Nephron progenitor cell (in vitro differentiated cells): ENCODE measurements around the gene GDE1.

ENCODE experiments used
- DNase-seq: peaks from one replicate; pipeline ENCODE4 v3.0.0; 2021
- H3K27ac Mint-ChIP-seq: 2 replicates; pipeline ENCODE4 v1.8.0; 2021; ENCODE audit warnings: mild to moderate bottlenecking, moderate library complexity, mixed read lengths
- H3K27me3 Mint-ChIP-seq: 2 replicates; pipeline ENCODE4 v1.8.0; 2021; ENCODE audit warnings: mild to moderate bottlenecking, low read depth, mixed read lengths; ENCODE audit not compliant: poor library complexity
- H3K36me3 Mint-ChIP-seq: 2 replicates; pipeline ENCODE4 v1.8.0; 2021; ENCODE audit warnings: low read depth, mixed read lengths
- H3K4me1 Mint-ChIP-seq: 2 replicates; pipeline ENCODE4 v1.8.0; 2021; ENCODE audit warnings: mixed read lengths
- H3K4me3 Mint-ChIP-seq: 2 replicates; pipeline ENCODE4 v1.8.0; 2021; ENCODE audit warnings: mild to moderate bottlenecking, moderate library complexity, mixed read lengths
- H3K9me3 Mint-ChIP-seq: 2 replicates; pipeline ENCODE4 v1.8.0; 2021; ENCODE audit warnings: mild to moderate bottlenecking, moderate library complexity, mixed read lengths
- CTCF ChIP-seq: fragments of 200-600 bp; sonication (generic); IDR thresholded peaks from 2 replicates; pipeline ENCODE4 v1.5.0; 2021; ENCODE audit warnings: antibody characterized with exemption

GDE1 gene

GRCh38 chr16:19482291-19482690 is 39.6 kb downstream of the GDE1 start:
- H3K27ac Mint-ChIP-seq, result no peak overlapping the region
- no peak for TF ChIP-seq CTCF
- peaks cover 3% of the 10 kb centered on the region for H3K27me3 Mint-ChIP-seq
- no peaks in the 10 kb centered on the region for H3K36me3 Mint-ChIP-seq
- no peaks in the 10 kb centered on the region for H3K4me1 Mint-ChIP-seq
- H3K9me3 Mint-ChIP-seq, result no peaks in the 10 kb centered on the region
- DNase-seq, result no peak
- no peak overlapping the region for H3K4me3 Mint-ChIP-seq

GRCh38 chr16:19481769-19482168 is 40.1 kb downstream of the GDE1 start:
- TF ChIP-seq CTCF, result no peak
- no peak for DNase-seq
- H3K9me3 Mint-ChIP-seq, result no peaks in the 10 kb centered on the region

GRCh38 chr16:19481296-19481695 is 40.6 kb downstream of the GDE1 start:
- no peaks in the 10 kb centered on the region for H3K4me1 Mint-ChIP-seq
- H3K27me3 Mint-ChIP-seq, result peaks cover 3% of the 10 kb centered on the region
- no peak overlapping the region for H3K4me3 Mint-ChIP-seq
- TF ChIP-seq CTCF, result no peak
- H3K9me3 Mint-ChIP-seq, result no peaks in the 10 kb centered on the region
- no peaks in the 10 kb centered on the region for H3K36me3 Mint-ChIP-seq
- no peak for DNase-seq
- no peak overlapping the region for H3K27ac Mint-ChIP-seq

More at GRCh38 chr16:19481769-19482168, 40.1 kb downstream of the GDE1 start:
- no peaks in the 10 kb centered on the region for H3K4me1 Mint-ChIP-seq
- no peaks in the 10 kb centered on the region for H3K36me3 Mint-ChIP-seq
- peaks cover 3% of the 10 kb centered on the region for H3K27me3 Mint-ChIP-seq
- H3K27ac Mint-ChIP-seq, result no peak overlapping the region
- no peak overlapping the region for H3K4me3 Mint-ChIP-seq

GRCh38 chr16:19479302-19479721 is 42.6 kb downstream of the GDE1 start:
- H3K4me1 Mint-ChIP-seq, result no peaks in the 10 kb centered on the region
- H3K27ac Mint-ChIP-seq, result peak overlapping the region; percentile 75
- H3K4me3 Mint-ChIP-seq, result no peak overlapping the region
- TF ChIP-seq CTCF, result no peak
- H3K9me3 Mint-ChIP-seq, result no peaks in the 10 kb centered on the region
- DNase-seq, result no peak
- H3K27me3 Mint-ChIP-seq, result peaks cover 9% of the 10 kb centered on the region
- H3K36me3 Mint-ChIP-seq, result no peaks in the 10 kb centered on the region

GRCh38 chr16:19478505-19478904 is 43.4 kb downstream of the GDE1 start:
- no peaks in the 10 kb centered on the region for H3K36me3 Mint-ChIP-seq
- H3K9me3 Mint-ChIP-seq, result no peaks in the 10 kb centered on the region
- TF ChIP-seq CTCF, result no peak
- peaks cover 8% of the 10 kb centered on the region for H3K27me3 Mint-ChIP-seq
- no peaks in the 10 kb centered on the region for H3K4me1 Mint-ChIP-seq
- DNase-seq, result no peak
- no peak overlapping the region for H3K27ac Mint-ChIP-seq
- H3K4me3 Mint-ChIP-seq, result no peak overlapping the region

- Mint-ChIP-seq H3K9me3 (no peaks in the 10 kb centered on the region), H3K4me1 (no peaks in the 10 kb centered on the region), H3K4me3 (no peak overlapping the region), H3K27me3 (peaks cover 15% of the 10 kb centered on the region), H3K36me3 (no peaks in the 10 kb centered on the region), H3K27ac (peak overlapping the region; percentile 48)
- no peak for TF ChIP-seq CTCF
- DNase-seq, result no peak
These were observed 47.3 kb downstream of the GDE1 start for GRCh38 chr16:19474617-19475016.
